Smooth muscle cell of the brain vasculature (primary cell): Measurements from ENCODE around the gene ARHGAP5.
"Not testable (repeated sequence)": the region's sequence is repeated elsewhere in the genome, so short reads cannot be mapped to it uniquely, and the experiment has no call there.

ENCODE experiments used
- DNase-seq: peaks from one replicate; pipeline ENCODE4 v3.0.0-alpha.2; 2012; ENCODE audit warnings: low read depth, low spot score

The ARHGAP5 gene

DNA sequence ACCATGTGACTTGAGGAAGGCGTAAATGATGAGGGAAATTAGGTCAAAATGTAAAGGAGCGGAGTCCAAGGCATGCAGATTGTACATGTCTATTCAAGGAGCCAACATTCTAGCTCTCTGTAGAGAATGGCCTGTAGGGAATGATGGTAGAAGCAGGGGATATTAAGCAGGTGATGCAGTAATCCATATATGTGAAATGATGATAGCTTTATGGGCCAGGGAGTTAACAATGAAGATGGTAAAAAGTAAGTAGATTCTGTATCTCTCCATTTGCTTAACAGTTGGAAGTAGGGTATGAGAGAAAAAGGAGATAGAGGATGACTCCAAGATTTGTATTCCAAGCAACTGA lies 33.4 kb downstream of the ARHGAP5 start:
- DNase-seq: no peak

DNA sequence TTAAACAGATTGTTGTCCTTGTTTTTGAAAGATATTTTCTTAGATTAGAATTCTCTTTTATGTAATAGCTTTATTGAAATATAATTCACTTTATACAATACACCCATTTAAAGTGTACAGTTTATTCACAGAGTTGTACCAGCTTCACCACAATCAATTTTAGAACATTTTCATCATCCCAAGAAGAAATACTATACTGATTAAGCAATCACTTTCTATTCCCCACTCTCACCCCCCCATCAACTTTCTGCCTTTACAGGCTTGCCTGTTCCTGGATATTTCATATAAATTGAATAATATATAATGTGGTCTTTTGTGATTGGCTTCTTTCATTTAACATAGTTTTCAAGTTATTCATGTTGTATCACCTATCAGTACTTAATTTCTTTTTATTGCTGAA lies 44.4 kb downstream of the ARHGAP5 start:
- DNase-seq: no peak

DNA sequence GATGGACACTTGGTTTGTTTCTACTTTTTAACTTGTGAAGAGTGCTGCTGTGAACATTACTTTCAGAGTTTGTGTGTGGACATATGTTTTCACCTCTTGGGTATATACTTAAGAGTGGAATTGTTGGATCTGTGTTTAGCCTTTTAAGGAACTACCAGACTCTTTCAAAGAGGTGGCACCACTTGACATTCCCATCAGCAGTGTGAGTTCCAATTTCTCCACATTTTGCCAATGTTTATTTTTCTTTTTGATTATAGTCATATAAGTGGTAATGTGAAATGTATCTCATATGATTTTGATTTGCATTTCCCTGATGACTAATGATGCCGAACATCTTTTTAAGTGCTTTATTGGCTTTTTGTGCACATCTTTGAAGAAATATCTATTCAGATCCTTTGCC lies 44.8 kb downstream of the ARHGAP5 start:
- DNase-seq: no peak

DNA sequence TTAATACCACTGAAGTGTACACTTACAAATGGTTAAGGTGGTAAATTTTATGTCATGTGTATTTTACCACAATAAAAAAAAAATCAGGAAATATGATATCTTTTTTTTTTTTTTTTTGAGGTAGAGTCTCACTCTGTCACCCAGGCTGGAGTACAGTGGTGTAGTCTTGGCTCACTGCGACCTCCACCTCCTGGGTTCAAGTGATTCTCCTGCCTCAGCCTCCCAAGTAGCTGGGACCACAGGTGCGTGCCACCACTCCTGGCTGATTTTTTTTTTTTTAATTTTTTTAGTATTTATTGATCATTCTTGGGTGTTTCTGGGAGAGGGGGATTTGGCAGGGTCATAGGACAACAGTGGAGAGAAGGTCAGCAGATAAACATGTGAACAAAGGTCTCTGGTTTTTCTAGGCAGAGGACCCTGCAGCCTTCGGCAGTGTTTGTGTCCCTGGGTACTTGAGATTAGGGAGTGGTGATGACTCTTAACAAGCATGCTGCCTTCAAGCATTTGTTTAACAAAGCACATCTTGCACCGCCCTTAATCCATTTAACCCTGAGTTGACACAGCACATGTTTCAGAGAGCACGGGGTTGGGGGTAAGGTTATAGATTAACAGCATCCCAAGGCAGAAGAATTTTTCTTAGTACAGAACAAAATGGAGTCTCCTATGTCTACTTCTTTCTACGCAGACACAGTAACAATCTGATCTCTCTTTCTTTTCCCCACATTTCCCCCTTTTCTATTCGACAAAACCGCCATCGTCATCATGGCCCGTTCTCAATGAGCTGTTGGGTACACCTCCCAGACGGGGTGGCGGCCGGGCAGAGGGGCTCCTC lies 50.0 kb downstream of the ARHGAP5 start:
- not testable (repeated sequence) for DNase-seq

DNA sequence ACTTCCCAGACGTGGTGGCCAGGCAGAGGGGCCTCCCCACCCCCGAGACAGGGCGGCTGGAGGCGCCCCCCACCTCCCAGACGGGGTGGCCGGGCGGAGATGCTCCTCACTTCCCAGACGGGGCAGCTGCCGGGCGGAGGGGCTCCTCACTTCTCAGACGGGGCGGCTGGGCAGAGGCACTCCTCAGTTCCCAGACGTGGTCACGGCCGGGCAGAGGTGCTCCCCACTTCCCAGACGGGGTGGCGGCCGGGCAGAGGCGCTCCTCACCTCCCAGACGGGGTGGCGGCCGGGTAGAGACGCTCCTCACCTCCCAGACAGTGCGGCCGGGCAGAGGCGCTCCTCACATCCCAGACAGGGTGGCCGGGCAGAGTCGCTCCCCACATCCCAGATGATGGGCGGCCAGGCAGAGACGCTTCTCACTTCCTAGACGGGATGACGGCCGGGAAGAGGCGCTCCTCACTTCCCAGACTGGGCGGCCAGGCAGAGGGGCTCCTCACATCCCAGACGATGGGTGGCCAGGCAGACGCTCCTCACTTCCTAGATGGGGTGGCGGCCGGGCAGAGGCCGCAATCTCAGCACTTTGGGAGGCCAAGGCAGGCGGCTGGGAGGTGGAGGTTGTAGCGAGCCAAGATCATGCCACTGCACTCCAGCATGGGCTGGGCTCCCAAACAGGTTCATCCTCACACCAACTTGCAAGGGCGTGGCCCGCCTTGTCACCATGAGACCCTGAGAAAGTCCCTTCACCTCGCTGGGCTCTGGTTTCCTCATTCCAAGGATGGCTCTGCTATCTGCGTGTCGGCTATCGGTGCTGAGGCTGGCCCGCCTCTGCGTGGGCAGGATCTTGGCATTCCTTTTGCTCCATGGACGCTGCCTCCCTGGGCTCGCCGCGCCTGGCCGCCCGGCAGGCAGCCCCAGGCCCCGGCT lies 50.9 kb downstream of the ARHGAP5 start:
- DNase-seq: not testable (repeated sequence)

DNA sequence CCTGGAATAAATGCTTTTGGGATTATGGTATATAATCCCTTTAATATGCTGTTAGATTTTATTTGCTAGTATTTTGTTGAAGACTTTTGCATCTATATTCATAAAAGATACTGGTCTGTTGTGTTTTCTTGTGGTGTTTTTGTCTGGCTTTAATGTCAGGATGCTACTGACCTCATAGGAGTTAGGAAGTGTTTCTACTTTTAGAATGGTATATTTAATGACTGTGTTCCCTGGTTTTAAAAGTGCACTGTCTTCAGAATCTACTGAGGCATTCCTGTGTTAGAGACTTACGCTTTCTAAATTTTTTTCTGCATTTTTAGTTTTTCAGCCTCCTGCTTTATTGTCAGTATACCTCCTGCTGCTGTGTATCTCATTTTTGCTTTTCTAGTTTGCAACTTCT lies 51.6 kb downstream of the ARHGAP5 start:
- DNase-seq: no peak

DNA sequence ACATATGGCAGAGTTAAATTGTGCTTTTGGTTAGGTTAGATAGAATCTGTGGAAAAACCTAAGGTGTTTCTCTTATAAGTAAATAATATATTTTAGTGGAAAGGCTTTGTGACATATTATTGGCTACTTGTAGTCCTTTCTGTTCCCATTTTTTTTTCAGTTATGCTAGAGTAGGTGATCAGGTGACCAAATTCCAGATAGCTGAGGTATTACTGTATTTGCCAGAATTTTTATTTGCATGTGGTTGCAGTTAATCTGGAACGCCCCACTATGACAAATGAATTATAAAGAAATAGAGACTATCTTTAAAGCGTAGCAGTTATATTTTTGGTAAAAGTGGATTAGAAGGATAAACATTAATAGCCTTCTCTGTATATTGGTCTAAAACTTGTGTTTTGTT lies 52.0 kb downstream of the ARHGAP5 start:
- DNase-seq: no peak

DNA sequence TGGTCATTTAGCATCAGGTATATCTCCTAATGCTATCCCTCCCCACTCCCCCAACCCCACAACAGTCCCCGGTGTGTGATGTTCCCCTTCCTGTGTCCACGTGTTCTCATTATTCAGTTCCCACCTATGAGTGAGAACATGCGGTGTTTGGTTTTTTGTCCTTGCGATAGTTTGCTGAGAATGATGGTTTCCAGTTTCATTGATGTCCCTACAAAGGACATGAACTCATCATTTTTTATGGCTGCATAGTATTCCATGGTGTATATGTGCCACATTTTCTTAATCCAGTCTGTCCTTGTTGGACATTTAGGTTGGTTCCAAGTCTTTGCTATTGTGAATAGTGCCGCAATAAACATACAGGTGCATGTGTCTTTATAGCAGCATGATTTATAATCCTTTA lies 54.6 kb downstream of the ARHGAP5 start:
- not testable (repeated sequence) for DNase-seq

DNA sequence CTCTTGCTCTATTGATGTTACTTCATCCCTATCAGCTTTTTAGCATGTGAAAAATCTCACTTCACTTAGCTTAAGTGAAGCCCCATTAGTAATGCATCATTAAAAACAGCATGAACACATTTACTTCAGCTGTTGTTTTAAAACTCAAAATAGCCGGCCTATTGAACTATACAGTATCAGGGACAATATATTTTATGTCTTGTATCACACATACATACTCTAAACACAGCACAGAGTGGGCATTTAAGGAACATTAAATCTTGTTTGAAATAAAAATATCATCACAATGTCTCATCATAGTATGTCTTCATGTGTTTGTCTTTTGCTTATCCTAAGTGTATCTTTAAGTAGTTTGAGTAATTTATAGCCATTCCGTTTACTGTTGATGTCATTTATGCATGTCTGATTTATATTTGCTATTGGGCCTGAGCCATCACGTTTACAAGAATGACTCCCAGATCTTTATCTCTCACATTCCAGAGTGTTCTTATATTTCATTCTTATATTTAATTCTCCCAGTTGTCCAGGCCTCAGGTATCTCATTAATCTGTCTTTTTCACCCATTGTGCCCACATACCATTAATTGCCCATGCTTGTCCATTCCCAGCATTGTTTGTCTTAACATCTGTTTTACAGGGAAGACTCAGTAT lies 57.5 kb downstream of the ARHGAP5 start:
- DNase-seq: no peak

DNA sequence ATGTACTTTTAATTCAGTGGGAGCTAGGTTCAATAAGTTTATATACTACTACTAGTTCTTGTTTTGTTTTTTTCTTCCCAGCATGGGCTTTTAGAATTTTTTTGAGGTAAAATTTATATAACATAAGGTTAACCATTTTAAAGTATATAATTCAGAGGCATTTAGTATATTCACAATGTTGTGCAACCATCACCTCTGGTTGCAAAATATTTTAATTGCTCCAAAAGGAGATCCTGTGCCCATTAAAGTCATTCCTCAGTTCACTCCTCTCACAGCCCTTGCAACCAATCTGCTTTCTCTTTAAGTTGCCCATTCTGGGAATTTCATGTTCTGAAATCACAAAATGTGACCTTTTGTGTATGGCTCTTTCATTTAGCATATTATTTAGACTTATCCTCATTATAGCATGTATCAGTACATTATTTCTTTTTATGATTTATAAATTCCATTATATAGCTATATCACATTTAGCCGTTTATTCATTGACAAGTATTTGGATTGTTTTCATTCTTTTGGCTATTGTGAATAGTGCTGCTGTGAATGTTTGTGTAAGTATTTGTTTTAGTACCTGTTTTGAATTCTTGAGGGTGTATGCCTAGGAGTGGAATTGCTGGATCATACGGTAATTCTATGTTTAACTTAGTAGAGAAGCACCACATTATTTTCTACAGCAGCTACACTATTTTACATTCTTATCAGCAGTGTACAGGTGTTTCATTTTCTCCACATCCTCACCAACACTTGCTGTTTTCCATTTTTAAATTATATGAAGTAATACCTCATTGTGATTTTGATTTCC lies 59.1 kb downstream of the ARHGAP5 start:
- DNase-seq: no peak

DNA sequence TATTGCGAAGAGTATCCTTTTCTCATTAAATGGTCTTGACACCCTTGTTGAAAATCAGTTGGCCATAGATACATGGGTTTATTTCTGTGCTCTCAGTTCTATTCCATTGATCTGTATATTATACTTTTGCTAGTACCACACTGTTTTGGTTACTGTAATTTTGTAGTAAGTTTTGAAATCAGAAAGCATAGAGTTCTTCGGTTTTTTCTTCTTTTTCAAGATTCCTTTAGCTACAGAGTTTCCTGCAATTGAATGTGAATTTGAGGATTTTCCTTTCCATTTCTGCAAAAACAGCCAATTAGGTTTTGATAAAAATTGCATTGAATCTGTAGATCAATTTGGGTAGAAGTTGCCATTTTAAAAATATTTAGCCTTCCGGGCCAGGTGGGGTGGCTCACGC lies 60.2 kb downstream of the ARHGAP5 start:
- no peak for DNase-seq

DNA sequence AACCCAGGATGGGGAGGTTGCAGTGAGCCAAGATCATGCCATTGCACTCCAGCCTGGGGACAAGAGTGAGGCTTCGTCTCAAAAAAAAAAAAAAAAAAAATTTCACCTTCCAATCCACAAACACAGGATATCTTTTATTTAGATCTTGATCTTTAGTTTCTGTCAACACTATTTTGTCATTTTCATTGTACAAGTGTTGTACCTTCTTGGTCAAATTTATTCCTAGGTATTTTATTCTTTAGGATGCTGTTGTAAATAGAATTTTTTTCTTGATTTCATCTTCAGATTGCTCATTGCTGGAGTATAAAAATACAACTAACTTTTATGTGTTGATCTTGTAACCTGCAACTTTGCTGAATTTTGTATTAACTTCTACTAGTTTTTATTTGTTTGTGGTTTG lies 60.8 kb downstream of the ARHGAP5 start:
- DNase-seq: no peak

DNA sequence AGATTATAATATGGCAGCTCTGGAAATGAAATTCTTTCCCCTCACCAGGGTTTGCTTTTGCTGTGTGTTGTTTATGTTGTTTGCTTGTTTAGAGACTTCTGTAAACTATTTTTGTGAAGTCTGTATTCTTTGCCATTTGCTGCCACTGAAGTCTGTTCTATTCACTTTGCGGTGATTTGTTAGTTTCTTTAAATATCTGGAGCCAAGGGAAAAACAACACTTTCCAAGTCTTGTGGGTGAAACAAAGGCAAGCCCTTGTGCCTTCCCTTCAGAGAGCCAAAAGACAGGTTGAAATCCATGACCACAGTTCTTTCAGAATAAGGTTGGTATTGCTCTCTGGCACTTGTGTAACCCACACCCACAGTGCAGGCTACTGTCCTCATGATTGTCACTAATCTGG lies 65.2 kb downstream of the ARHGAP5 start:
- no peak for DNase-seq

DNA sequence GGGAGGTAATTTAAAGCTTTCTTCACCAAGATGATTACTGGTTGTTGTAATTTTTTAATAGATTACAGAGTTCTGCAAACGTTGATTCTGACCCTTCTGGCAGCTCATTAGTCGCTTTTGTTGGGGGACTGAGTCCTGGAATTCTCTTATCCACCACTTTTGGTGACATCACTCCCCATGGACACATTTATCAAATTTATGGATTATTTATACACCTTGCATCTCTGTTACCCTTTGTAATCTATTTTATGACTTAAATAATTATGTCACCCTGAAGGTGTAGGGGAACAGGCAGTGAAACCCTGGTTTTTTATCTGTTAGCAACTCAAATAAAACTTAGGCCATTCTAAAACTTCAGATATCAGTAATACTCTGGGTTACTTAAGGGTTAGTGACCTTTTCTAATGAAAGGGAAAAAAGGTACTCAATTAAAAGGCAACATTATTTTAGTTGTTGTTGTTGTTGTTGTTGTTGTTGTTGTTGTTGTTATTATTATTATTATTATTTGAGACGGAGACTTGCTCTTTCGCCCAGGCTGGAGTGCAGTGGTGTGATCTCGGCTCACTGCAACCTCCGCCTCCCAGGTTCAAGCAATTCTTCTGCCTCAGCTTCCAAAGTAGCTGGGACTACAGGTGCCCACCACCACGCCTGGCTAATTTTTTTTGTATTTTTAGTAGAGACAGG lies 65.8 kb downstream of the ARHGAP5 start:
- DNase-seq: no peak

DNA sequence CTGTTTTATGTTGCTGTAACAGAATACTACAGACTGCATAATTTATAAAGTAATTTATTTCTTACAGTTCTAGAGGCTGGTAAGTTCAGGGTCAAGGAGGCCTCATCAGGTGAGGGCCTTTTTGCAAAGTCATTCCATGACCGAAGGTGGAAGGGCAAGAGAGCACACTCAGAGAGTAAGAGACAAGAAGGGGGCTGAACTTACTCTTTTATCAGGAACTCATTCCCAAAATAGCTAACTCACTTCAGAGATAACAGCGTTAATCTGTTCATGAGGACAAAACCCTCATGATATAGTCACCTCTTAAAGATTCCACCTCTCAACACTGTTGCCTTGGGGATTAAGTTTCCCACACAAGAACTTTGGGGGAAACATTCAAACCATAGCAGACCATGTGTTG lies 73.3 kb downstream of the ARHGAP5 start:
- no peak for DNase-seq

DNA sequence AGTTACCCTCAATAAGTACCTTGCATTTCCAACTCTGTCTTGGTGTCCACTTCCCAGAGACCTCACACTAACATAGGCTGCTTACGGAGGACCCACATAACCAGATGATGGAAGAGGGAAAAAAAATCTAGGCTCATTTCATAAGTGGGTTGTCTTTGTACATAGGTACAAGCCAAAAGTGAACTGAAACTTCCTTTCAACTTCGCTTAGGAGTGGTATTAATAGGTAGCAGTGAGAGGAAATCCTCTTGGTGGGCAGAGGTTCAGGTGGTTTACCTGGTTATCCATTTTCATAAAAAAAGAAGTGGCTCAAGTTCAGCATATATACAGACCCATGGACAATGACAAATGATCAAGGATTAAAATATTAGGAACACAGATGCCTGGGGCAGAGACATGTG lies 88.9 kb downstream of the ARHGAP5 start:
- no peak for DNase-seq

DNA sequence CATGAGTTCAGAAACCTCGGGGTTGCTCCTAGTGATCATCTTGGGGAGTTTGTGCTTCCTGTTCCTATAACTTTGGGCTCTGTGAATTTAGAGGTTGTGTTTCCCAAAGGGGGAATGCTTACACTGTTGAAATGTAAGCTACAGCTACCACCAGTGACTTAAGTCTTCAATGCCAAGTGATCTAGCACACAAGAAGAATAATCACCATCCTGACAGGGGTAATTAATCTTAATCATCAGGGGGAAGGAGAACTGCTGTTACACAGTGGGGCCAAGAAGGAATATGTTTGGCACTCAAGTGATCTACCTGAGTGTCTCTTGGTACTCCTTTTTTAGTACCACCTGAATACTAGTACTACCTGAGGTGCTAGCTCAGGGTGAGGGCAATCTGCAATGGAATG lies 89.8 kb downstream of the ARHGAP5 start:
- no peak for DNase-seq

DNA sequence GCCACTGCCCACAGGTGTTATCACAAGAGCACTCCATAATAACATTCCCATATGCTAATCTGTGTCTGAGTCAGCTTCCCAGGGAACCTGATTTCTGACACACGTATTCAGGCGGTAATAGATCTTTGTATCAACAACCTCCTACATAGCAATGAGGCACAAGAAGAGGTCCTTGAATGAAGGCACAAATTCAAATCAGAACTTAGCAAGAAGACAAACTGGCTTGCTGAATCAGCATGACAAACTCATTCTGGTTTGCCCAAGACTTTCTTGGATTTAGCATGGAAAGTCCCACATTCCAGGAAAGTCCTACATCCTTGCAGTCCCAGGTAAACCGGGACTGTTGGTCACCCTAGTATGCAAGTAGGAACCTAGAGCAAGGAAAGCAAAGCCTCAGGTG lies 90.8 kb downstream of the ARHGAP5 start:
- DNase-seq: no peak

DNA sequence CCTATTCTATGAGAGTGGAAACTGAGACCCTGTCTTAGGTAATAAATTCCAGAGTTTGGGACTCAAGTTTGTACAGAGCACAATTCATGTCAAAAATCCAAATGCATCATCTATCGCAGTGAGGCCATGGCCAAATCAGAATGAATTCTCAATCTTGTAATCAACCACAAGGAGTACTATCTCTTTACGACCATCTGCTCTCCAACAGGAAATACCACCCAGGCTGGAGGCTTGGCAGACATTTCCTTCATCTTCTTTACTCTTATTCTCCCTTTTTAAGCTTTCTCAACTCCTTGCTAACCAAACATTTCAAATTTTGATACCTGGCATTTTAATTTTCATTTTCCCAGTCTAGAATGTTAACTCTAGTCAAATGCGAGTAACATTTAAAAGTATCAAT lies 92.1 kb downstream of the ARHGAP5 start:
- DNase-seq: no peak

DNA sequence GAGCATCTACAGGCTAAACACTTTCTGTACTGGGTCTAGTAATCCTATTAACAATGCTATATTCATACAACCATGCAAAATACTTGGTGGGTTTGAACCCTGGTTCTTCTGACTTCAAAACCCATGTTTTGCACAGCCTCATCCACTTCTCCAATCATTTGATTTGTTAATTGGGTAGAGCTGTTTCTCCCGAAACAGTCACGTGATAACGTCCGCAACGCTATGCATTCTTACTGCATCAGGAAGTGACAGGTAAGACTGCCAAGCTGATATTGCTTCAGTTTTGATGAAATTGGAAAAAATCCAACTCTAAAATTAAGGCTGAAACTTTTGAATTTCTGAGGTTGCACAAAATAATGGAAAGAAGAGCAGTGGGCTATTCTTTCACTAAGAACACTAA lies 94.4 kb downstream of the ARHGAP5 start:
- no peak for DNase-seq
